ENCODE results near the gene PALM.

PALM gene

GRCh38 chr19:752652-753517, 44.1 kb downstream of the PALM start:
- DNase-seq (ENCODE audit: low read depth in 2 of 2): no peak

GRCh38 chr19:754530-754929, 45.8 kb downstream of the PALM start:
- DNase-seq (ENCODE audit: low read depth in 2 of 2): no peak

GRCh38 chr19:755063-755462, 46.3 kb downstream of the PALM start:
- DNase-seq (ENCODE audit: low read depth in 2 of 2): no peak

GRCh38 chr19:756236-756635, 47.5 kb downstream of the PALM start:
- no peak for DNase-seq (ENCODE audit: low read depth in 2 of 2)

- DNase-seq (ENCODE audit: low read depth in 2 of 2): no peak
These were observed 48.3 kb downstream of the PALM start for GRCh38 chr19:756821-757688.

GRCh38 chr19:757811-758668, 49.3 kb downstream of the PALM start:
- no peak for DNase-seq (ENCODE audit: low read depth in 2 of 2)

- no peak for DNase-seq (ENCODE audit: low read depth in 2 of 2)
These were observed 54.4 kb downstream of the PALM start for GRCh38 chr19:763181-763580.

- no peak for DNase-seq (ENCODE audit: low read depth in 2 of 2)
These were observed 55.1 kb downstream of the PALM start for GRCh38 chr19:763869-764268.

- DNase-seq (ENCODE audit: low read depth in 2 of 2): no peak
These were observed 55.6 kb downstream of the PALM start for GRCh38 chr19:764301-764700.

- DNase-seq (ENCODE audit: low read depth in 2 of 2): no peak
These were observed 56.5 kb downstream of the PALM start for GRCh38 chr19:765179-765738.

GRCh38 chr19:768424-768823, 59.7 kb downstream of the PALM start:
- no peak for DNase-seq (ENCODE audit: low read depth in 2 of 2)

GRCh38 chr19:769616-770015, 60.9 kb downstream of the PALM start:
- DNase-seq (ENCODE audit: low read depth in 2 of 2): no peak

- no peak for DNase-seq (ENCODE audit: low read depth in 2 of 2)
These were observed 62.6 kb downstream of the PALM start for GRCh38 chr19:771332-771785.

GRCh38 chr19:772063-772462, 63.3 kb downstream of the PALM start:
- no peak for DNase-seq (ENCODE audit: low read depth in 2 of 2)

- DNase-seq (ENCODE audit: low read depth in 2 of 2): no peak
These were observed 64.1 kb downstream of the PALM start for GRCh38 chr19:772730-773436.

GRCh38 chr19:776549-776948, 67.8 kb downstream of the PALM start:
- DNase-seq (ENCODE audit: low read depth in 2 of 2): no peak

- DNase-seq (ENCODE audit: low read depth in 2 of 2): no peak
These were observed 70.3 kb downstream of the PALM start for GRCh38 chr19:778910-779653.

GRCh38 chr19:780935-781334, 72.2 kb downstream of the PALM start:
- no peak for DNase-seq (ENCODE audit: low read depth in 2 of 2)

GRCh38 chr19:781800-782184, 73.1 kb downstream of the PALM start:
- no peak for DNase-seq (ENCODE audit: low read depth in 2 of 2)

- no peak for DNase-seq (ENCODE audit: low read depth in 2 of 2)
These were observed 73.6 kb downstream of the PALM start for GRCh38 chr19:782185-782877.
